VCaP (cell line): ENCODE measurements around the gene INTS6L.

Source experiments
- H3K27ac ChIP-seq: fragments of 450-650 bp; 2 replicates; pipeline ENCODE4 v1.5.1; 2017
- CTCF ChIP-seq: fragments of 450-650 bp; conservative IDR thresholded peaks from 2 replicates; pipeline ENCODE4 v1.5.1; 2017; ENCODE audit warnings: mild to moderate bottlenecking, moderate library complexity

The INTS6L gene

DNA sequence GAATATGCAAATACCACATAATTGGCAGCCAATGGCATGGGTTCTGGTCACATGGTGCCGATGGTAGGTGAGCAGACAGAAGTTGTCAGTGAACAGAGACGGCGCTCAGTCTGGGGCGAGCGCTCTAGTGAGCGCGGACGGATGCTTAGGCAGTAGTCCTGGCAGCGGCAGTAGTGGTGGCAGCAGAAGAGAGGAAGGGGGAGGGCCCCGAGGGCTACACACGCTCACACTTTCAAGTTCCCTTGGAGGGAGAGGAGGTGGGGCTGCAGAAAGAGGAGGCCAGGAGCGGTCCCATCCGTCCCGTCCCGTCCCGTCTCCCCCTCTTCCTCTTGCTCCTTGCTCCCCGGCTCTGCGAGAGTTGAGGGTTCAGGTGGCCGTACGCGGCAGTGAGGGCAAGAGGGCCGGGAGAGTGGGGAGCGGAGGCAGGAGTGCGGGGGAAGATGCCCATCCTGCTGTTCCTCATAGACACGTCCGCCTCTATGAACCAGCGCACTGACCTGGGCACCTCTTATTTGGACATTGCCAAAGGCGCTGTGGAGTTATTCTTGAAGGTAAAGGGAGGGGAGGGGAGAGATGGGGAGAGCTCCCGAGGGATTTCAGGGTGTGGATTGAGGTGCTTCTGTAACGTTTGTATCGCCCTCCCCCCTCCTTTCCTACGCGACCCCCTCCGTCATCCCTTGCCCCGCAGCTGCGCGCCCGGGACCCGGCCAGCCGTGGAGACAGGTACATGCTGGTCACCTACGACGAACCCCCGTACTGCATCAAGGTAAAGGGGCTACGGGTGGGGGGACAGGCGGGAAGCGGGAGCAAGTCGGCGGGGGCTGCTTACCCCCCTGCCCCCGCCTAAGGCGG is at the start of gene INTS6L:
TSS of gene INTS6L (plus strand) at position 108 of the 852 bp plus-strand sequence. CDS start at position 441, 333 bp downstream.
- no peak for TF ChIP-seq CTCF
- peak within 1 kb of the TSS; percentile 81 for H3K27ac ChIP-seq

- no peak overlapping the region for H3K27ac ChIP-seq
- TF ChIP-seq CTCF: no peak
These were observed 44.1 kb upstream of the INTS6L start for GRCh38 chrX:135476378-135476777.

DNA sequence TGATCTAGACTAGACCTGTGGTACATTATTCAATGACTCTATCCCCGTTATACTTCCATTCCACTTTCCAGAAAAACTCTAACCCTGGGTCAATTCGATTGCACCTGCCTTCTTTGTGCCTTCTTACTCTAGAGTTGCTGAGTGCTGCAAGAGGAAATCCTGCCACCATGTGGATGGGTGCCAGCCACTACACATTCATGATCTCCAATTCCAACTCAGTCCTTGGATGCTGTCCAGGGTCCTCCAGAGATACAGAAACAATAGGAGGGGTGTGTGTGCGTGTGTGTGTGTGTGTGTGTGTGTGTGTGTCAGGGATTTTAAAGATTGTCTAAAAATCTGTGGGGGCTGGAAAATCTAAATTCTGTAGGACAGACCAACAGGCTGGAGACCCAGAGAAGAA is 42.9 kb upstream of the INTS6L start:
- no peak overlapping the region for H3K27ac ChIP-seq
- TF ChIP-seq CTCF: peak; percentile 77

GRCh38 chrX:135480076-135480475 is 40.4 kb upstream of the INTS6L start:
- H3K27ac ChIP-seq: no peak overlapping the region
- TF ChIP-seq CTCF: no peak

GRCh38 chrX:135481696-135482179 is 38.7 kb upstream of the INTS6L start:
- TF ChIP-seq CTCF: no peak
- peak overlapping the region; percentile 23; the same call in 1 of the 2 replicates for H3K27ac ChIP-seq

DNA sequence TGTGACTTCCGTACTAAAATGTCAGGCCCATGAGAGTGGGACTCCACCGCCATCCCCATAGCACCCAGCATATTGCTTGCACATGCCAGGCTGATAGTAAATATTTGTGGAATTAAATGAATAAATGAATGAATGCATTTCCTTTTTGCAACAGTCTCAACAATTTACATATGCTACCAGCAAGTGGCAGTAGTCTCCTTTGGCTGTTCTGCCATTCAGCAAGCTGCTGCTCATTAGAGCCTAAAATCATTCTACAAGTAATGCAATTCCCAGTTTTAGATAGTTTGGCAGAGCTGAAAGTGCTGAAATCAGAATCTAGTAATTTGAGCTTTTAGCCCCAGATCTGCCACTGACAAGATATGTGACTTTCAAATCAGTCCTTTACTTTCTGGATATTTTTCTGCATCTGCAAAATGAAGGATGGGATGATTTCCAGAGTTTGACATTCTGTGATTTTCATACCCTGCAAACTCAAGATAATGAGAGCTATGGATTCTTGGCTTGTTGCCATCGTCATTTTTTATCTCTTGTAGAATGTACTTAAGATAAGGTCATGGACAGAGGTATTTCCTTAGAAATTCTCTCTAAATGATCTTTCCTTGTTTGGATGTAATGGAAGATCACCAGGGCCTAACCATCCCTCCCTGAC is 35.7 kb upstream of the INTS6L start:
- H3K27ac ChIP-seq: peak overlapping the region; percentile 34
- TF ChIP-seq CTCF: peak; percentile 78

GRCh38 chrX:135489542-135489941 is 30.9 kb upstream of the INTS6L start:
- no peak overlapping the region for H3K27ac ChIP-seq
- no peak for TF ChIP-seq CTCF
